Endothelial cell of umbilical vein (primary cell): ENCODE measurements around the gene SBF1. TPM values are rescaled to one million over a fixed set of nuclear protein-coding genes. Genes with fewer than 3 reads are reported as not detected.

Experiments used
- BruUV-seq: library from RNA; stranded (reverse); fragments of 400-500 nt; replicated peaks from 2 replicates; lab custom pipeline; 2021; lab: Mats Ljungman, UMichigan
- CTCF ChIA-PET: fragments of 300-600, 350-600 bp; sonication (Branson Sonifier 250); formaldehyde crosslinking; loops from one replicate; lab custom pipeline; 2021; ENCODE audit warnings: antibody characterized with exemption, inconsistent platforms; lab: Charles Lee
- POLR2A ChIA-PET: fragments of 300-600, 350-600 bp; sonication (Branson Sonifier 250); formaldehyde crosslinking; loops from one replicate; lab custom pipeline; 2021; ENCODE audit warnings: antibody characterized with exemption, inconsistent platforms; lab: Charles Lee
- DNase-seq: peaks from one replicate; pipeline ENCODE4 v3.0.0-alpha.2; 2011; ENCODE audit warnings: low read depth, low spot score
- FAIRE-seq: peaks from 2 replicates; lab custom pipeline; 2011; peaks lifted over from hg19 to GRCh38; lab: Jason Lieb, UNC
- H2AFZ ChIP-seq: 2 replicates; pipeline ENCODE4 v1.6.0; 2012; ENCODE audit warnings: low read depth, low read length, control low read depth, inconsistent platforms
- H3K27ac ChIP-seq: 2 replicates; pipeline ENCODE4 v1.5.1; 2011; ENCODE audit warnings: low read depth, mild to moderate bottlenecking, control low read depth, low read length, moderate library complexity; ENCODE audit not compliant: insufficient read depth
- H3K27me3 ChIP-seq, 2 experiments: 2 replicates each; pipeline versions ENCODE4 v1.6.0 to v1.6.1; 2011; ENCODE audit warnings: low read length in 2 of 2, mixed read lengths in 1 of 2; ENCODE audit not compliant: control insufficient read depth in 2 of 2, insufficient read depth in 2 of 2
- H3K36me3 ChIP-seq, 2 experiments: 2 replicates in 1 of 2; 3 replicates in 1 of 2; pipeline ENCODE4 v1.5.1; 2011; ENCODE audit warnings: low read length in 2 of 2, mild to moderate bottlenecking in 1 of 2, moderate library complexity in 1 of 2; ENCODE audit not compliant: control insufficient read depth in 2 of 2, insufficient read depth in 2 of 2; ENCODE audit errors: extremely low read depth in 1 of 2
- H3K4me1 ChIP-seq: 3 replicates; pipeline ENCODE4 v1.5.1; 2011; ENCODE audit warnings: mild to moderate bottlenecking, low read length; ENCODE audit not compliant: control insufficient read depth, insufficient read depth; ENCODE audit errors: extremely low read depth
- H3K4me2 ChIP-seq: 2 replicates; pipeline ENCODE4 v1.6.1; 2011; ENCODE audit warnings: low read length, control low read depth, mixed read lengths; ENCODE audit not compliant: insufficient read depth
- H3K4me3 ChIP-seq, 3 experiments: fragments of 200-600 bp in 1 of 3; sonication (generic), shearing (Covaris generic) in 1 of 3; replicated peaks in 1 of 3; 2 replicates each; pipeline ENCODE4 v1.5.1; 2011 to 2016; ENCODE audit warnings: control low read depth in 3 of 3, low read length in 3 of 3, mild to moderate bottlenecking in 2 of 3, inconsistent platforms in 1 of 3, low read depth in 1 of 3, moderate library complexity in 1 of 3; ENCODE audit not compliant: insufficient read depth in 1 of 3
- H3K79me2 ChIP-seq: 2 replicates; pipeline ENCODE4 v1.6.0; 2012; ENCODE audit warnings: low read length, inconsistent platforms; ENCODE audit not compliant: control insufficient read depth, insufficient read depth
- H3K9ac ChIP-seq: replicated peaks from 2 replicates; pipeline ENCODE3; 2011; ENCODE audit warnings: low read length, control low read depth; ENCODE audit not compliant: insufficient read depth; ENCODE audit errors: extremely low read depth
- H3K9me1 ChIP-seq: replicated peaks from 3 replicates; pipeline ENCODE4 v1.6.0; 2011; ENCODE audit warnings: mild to moderate bottlenecking, low read length; ENCODE audit not compliant: control insufficient read depth, insufficient read depth; ENCODE audit errors: extremely low read depth
- H3K9me3 ChIP-seq: replicated peaks from 2 replicates; pipeline ENCODE4 v1.5.1; 2012; ENCODE audit warnings: low read length, inconsistent platforms; ENCODE audit not compliant: control insufficient read depth, insufficient read depth
- H4K20me1 ChIP-seq: replicated peaks from 2 replicates; pipeline ENCODE3; 2011; ENCODE audit warnings: mild to moderate bottlenecking, low read length; ENCODE audit not compliant: control insufficient read depth, insufficient read depth; ENCODE audit errors: extremely low read depth
- FOS ChIP-seq: IDR thresholded peaks from 2 replicates; pipeline ENCODE4 v1.6.1; 2011; ENCODE audit warnings: mild to moderate bottlenecking, low read length, moderate library complexity, borderline replicate concordance; ENCODE audit not compliant: insufficient read depth
- MAX ChIP-seq: IDR thresholded peaks from 2 replicates; pipeline ENCODE4 v1.6.1; 2011; ENCODE audit not compliant: insufficient read depth, insufficient read length
- MYC ChIP-seq: IDR thresholded peaks from one replicate; pipeline ENCODE4 v1.6.1; 2011; ENCODE audit warnings: mild to moderate bottlenecking, low read depth, low read length
- POLR2A ChIP-seq: IDR thresholded peaks from 2 replicates; pipeline ENCODE4 v1.6.1; 2012; ENCODE audit warnings: low read depth, mild to moderate bottlenecking, control low read depth, low read length
- POLR2AphosphoS5 ChIP-seq: IDR thresholded peaks from 2 replicates; pipeline ENCODE4 v1.6.1; 2012; ENCODE audit warnings: low read depth, mild to moderate bottlenecking, control low read depth, low read length, moderate library complexity; ENCODE audit not compliant: insufficient read depth
- dilution Hi-C: fragments of 300-500 bp; cut with MboI; formaldehyde crosslinking; loops from one replicate; pipeline ENCODE4 v1.15.0; 2019; ENCODE audit warnings: low sequenced_read_pairs; ENCODE audit not compliant: extremely low pct_ligation_motif_present
- intact Hi-C: fragments of 100-400 bp; cut with micrococcal nuclease; formaldehyde crosslinking; loops from one replicate; pipeline ENCODE4 v1.10.0; 2022
- polyA plus RNA-seq, 4 experiments: library from polyadenylated mRNA; depleted of rRNA in 3 of 4; stranded (reverse) in 3 of 4; unstranded in 1 of 4; fragments of >200 nt; gene quantifications; 2 replicates each; pipeline versions ENCODE4 v1.2.1 to v1.2.3, GENCODE V29; 2011 to 2012; ENCODE audit warnings: missing spikeins in 1 of 4
- total RNA-seq: library from RNA; stranded (reverse); gene quantifications from 2 replicates; pipeline ENCODE4 v1.2.3, GENCODE V29; 2021

The SBF1 gene
- total and polyA plus RNA-seq, 2 donors (not counting 3 experiments of a cell fraction or from before 2014, with no cell fraction given) = 36.3 to 68.6 TPM

- intact Hi-C loops = loop anchor here (1.0 to 2.0 kb wide), 2 partner anchors 17 to 75 kb away; partner anchors contain the start of genes CHKB and SCO2
- Histone ChIP-seq H3K79me2 (peaks cover 39% of the 10 kb centered on the region), H2AFZ (peak within 1 kb of the TSS; percentile 93), H3K4me2 (peak within 1 kb of the TSS; percentile 99), H3K27ac (peak within 1 kb of the TSS; percentile 72), H3K9me1 (no peaks in the 10 kb centered on the region), H3K9me3 (no peaks in the 10 kb centered on the region), H3K4me3 (peak within 1 kb of the TSS; percentile 68 to 98 (median 79)), H3K4me1 (peaks cover 14% of the 10 kb centered on the region), H3K36me3 (peaks cover 6 to 11% of the 10 kb centered on the region in 2 experiments), H4K20me1 (no peaks in the 10 kb centered on the region), H3K9ac (peak within 1 kb of the TSS; percentile 71), H3K27me3 (no peaks in the 10 kb centered on the region)
- FAIRE-seq (peak; percentile 97), DNase-seq (peak; percentile 97)
- no TSS peak for BruUV-seq
- dilution Hi-C loops = no loop called here
- no peak for TF ChIP-seq MAX
- peak; percentile 75 for TF ChIP-seq POLR2A
- peak; percentile 57 for TF ChIP-seq POLR2AphosphoS5
- CTCF ChIA-PET = interaction anchor here (0.5 to 3.0 kb wide), 10 partner anchors 11 to 113 kb away, joined by 3 to 34 read pairs (median 3); partner anchors contain the start of genes SCO2 and SYCE3
- POLR2A ChIA-PET = interaction anchor here (0.6 to 1.1 kb wide), 3 partner anchors 14 to 130 kb away, joined by 3 to 12 read pairs (median 4); partner anchors contain the start of gene SCO2
Observed at GRCh38 chr22:50507991-50508884, 33.4 kb upstream of the SBF1 start, which contains the start of gene NCAPH2. Gene NCAPH2 (plus strand): TSS chr22:50508224. CDS start chr22:50508338, 114 bp downstream.

- Histone ChIP-seq H3K27ac (peak within 1 kb of the TSS; percentile 72), H3K36me3 (peaks cover 6 to 18% of the 10 kb centered on the region in 2 experiments), H4K20me1 (no peaks in the 10 kb centered on the region), H3K27me3 (no peaks in the 10 kb centered on the region), H3K4me1 (peaks cover 14% of the 10 kb centered on the region), H3K9me1 (no peaks in the 10 kb centered on the region), H3K79me2 (peaks cover 34% of the 10 kb centered on the region), H3K9me3 (no peaks in the 10 kb centered on the region), H3K4me3 (peak within 1 kb of the TSS; percentile 68 to 98 (median 79)), H3K4me2 (peak within 1 kb of the TSS; percentile 99), H2AFZ (peak within 1 kb of the TSS; percentile 93), H3K9ac (peak within 1 kb of the TSS; percentile 71)
- FAIRE-seq = no peak
- dilution Hi-C loops = no loop called here
- intact Hi-C loops = no loop called here
- ChIA-PET CTCF (interaction anchor here (0.5 to 3.0 kb wide), 10 partner anchors 10 to 113 kb away, joined by 3 to 34 read pairs (median 3); partner anchors contain the start of genes SCO2 and SYCE3), POLR2A (interaction anchor here (0.6 to 1.1 kb wide), 3 partner anchors 15 to 129 kb away, joined by 3 to 12 read pairs (median 4); partner anchors contain the start of gene SCO2)
- no TSS peak for BruUV-seq
- DNase-seq = peak; percentile 76
- no peak for TF ChIP-seq MYC
- peak; percentile 62 for TF ChIP-seq POLR2AphosphoS5
- no peak for TF ChIP-seq MAX
- no peak for TF ChIP-seq FOS
- TF ChIP-seq POLR2A = peak; percentile 47
Observed at GRCh38 chr22:50507421-50507990, 32.7 kb upstream of the SBF1 start, which contains the start of gene LMF2. Gene LMF2 (minus strand): TSS chr22:50507702. CDS start chr22:50507675, 27 bp downstream.
